ENCODE measurements around the gene TRMT6. TPM values are rescaled to one million over a fixed set of nuclear protein-coding genes. Genes with fewer than 3 reads are reported as not detected.

TRMT6 gene
- total and polyA plus RNA-seq, 2 experiments from 2014 or later, result 9.0 to 14.2 TPM

GRCh38 chr20:5938456-5939029, 11.8 kb downstream of the TRMT6 start:
- no peak overlapping the region for H3K4me2 ChIP-seq
- H3K27me3 ChIP-seq, result no peaks in the 10 kb centered on the region
- H3K4me1 ChIP-seq (ENCODE audit: insufficient read depth), result no peaks in the 10 kb centered on the region
- TF ChIP-seq EZH2phosphoT487 (IDR thresholded peaks at IDR 0.05; ENCODE audit: low read depth, severe bottlenecking, unreplicated experiment) (no peak), EZH2 (IDR thresholded peaks at IDR 0.05; ENCODE audit: borderline replicate concordance) (no peak)
- TF ChIP-seq, protein P1, sequence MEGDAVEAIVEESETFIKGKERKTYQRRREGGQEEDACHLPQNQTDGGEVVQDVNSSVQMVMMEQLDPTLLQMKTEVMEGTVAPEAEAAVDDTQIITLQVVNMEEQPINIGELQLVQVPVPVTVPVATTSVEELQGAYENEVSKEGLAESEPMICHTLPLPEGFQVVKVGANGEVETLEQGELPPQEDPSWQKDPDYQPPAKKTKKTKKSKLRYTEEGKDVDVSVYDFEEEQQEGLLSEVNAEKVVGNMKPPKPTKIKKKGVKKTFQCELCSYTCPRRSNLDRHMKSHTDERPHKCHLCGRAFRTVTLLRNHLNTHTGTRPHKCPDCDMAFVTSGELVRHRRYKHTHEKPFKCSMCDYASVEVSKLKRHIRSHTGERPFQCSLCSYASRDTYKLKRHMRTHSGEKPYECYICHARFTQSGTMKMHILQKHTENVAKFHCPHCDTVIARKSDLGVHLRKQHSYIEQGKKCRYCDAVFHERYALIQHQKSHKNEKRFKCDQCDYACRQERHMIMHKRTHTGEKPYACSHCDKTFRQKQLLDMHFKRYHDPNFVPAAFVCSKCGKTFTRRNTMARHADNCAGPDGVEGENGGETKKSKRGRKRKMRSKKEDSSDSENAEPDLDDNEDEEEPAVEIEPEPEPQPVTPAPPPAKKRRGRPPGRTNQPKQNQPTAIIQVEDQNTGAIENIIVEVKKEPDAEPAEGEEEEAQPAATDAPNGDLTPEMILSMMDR (IDR thresholded peaks at IDR 0.05; ENCODE audit: poor library complexity), result no peak
- no peak overlapping the region for H2AFZ ChIP-seq
- H3K9me3 ChIP-seq (ENCODE audit: low read depth), result no peaks in the 10 kb centered on the region
- no peaks in the 10 kb centered on the region for H3K79me2 ChIP-seq
- no peaks in the 10 kb centered on the region for H3K36me3 ChIP-seq (replicated peaks; ENCODE audit: insufficient read depth, low read depth)
- WGBS (ENCODE audit: low lambda C conversion rate, missing lambda C conversion rate), result 80% methylated on average over 6 of the region's 6 CpGs
- H3K27ac ChIP-seq, result no peak overlapping the region
- H4K20me1 ChIP-seq (ENCODE audit: insufficient read depth, poor library complexity, severe bottlenecking), result no peaks in the 10 kb centered on the region
- DNase-seq (ENCODE audit: low spot score), result no peak
- H3K4me3 ChIP-seq, result no peak overlapping the region
- no peaks in the 10 kb centered on the region for H3K9me2 ChIP-seq (replicated peaks; ENCODE audit: insufficient read depth)

GRCh38 chr20:5936238-5936637, 14.1 kb downstream of the TRMT6 start:
- H3K4me3 ChIP-seq, result no peak overlapping the region
- no peak for TF ChIP-seq EZH2phosphoT487 (IDR thresholded peaks at IDR 0.05; ENCODE audit: low read depth, severe bottlenecking, unreplicated experiment)
- TF ChIP-seq EZH2 (IDR thresholded peaks at IDR 0.05; ENCODE audit: borderline replicate concordance), result no peak
- TF ChIP-seq, protein P1 (IDR thresholded peaks at IDR 0.05; ENCODE audit: poor library complexity), result no peak
- DNase-seq (ENCODE audit: low spot score), result no peak
- H2AFZ ChIP-seq, result no peak overlapping the region
- no peak overlapping the region for H3K4me2 ChIP-seq
- H3K79me2 ChIP-seq, result no peaks in the 10 kb centered on the region
- H3K9me2 ChIP-seq (replicated peaks; ENCODE audit: insufficient read depth), result no peaks in the 10 kb centered on the region
- H4K20me1 ChIP-seq (ENCODE audit: insufficient read depth, poor library complexity, severe bottlenecking), result no peaks in the 10 kb centered on the region
- no peaks in the 10 kb centered on the region for H3K4me1 ChIP-seq (ENCODE audit: insufficient read depth)
- 85% methylated on average over 3 of the region's 3 CpGs for WGBS (ENCODE audit: low lambda C conversion rate, missing lambda C conversion rate)
- no peaks in the 10 kb centered on the region for H3K9me3 ChIP-seq (ENCODE audit: low read depth)
- no peaks in the 10 kb centered on the region for H3K27me3 ChIP-seq
- no peak overlapping the region for H3K27ac ChIP-seq
- no peaks in the 10 kb centered on the region for H3K36me3 ChIP-seq (replicated peaks; ENCODE audit: insufficient read depth, low read depth)

GRCh38 chr20:5935384-5935783, 14.9 kb downstream of the TRMT6 start:
- H3K79me2 ChIP-seq, result no peaks in the 10 kb centered on the region
- H3K27ac ChIP-seq, result no peak overlapping the region
- no peak for TF ChIP-seq EZH2phosphoT487 (IDR thresholded peaks at IDR 0.05; ENCODE audit: low read depth, severe bottlenecking, unreplicated experiment)
- no peak for TF ChIP-seq EZH2 (IDR thresholded peaks at IDR 0.05; ENCODE audit: borderline replicate concordance)
- H3K27me3 ChIP-seq, result no peaks in the 10 kb centered on the region
- no peaks in the 10 kb centered on the region for H3K9me2 ChIP-seq (replicated peaks; ENCODE audit: insufficient read depth)
- 75% methylated on average over 1 of the region's 1 CpG for WGBS (ENCODE audit: low lambda C conversion rate, missing lambda C conversion rate)
- no peak overlapping the region for H2AFZ ChIP-seq
- H3K4me3 ChIP-seq, result no peak overlapping the region
- H3K4me1 ChIP-seq (ENCODE audit: insufficient read depth), result no peaks in the 10 kb centered on the region
- H3K36me3 ChIP-seq (replicated peaks; ENCODE audit: insufficient read depth, low read depth), result no peaks in the 10 kb centered on the region
- H3K9me3 ChIP-seq (ENCODE audit: low read depth), result no peaks in the 10 kb centered on the region
- DNase-seq (ENCODE audit: low spot score), result no peak
- H3K4me2 ChIP-seq, result no peak overlapping the region
- no peaks in the 10 kb centered on the region for H4K20me1 ChIP-seq (ENCODE audit: insufficient read depth, poor library complexity, severe bottlenecking)

GRCh38 chr20:5933802-5934436, 16.4 kb downstream of the TRMT6 start:
- WGBS (ENCODE audit: low lambda C conversion rate, missing lambda C conversion rate), result 79% methylated on average over 7 of the region's 7 CpGs
- no peak overlapping the region for H3K4me2 ChIP-seq
- TF ChIP-seq, protein P1 (IDR thresholded peaks at IDR 0.05; ENCODE audit: poor library complexity), result peak; percentile 33
- no peak for TF ChIP-seq EZH2phosphoT487 (IDR thresholded peaks at IDR 0.05; ENCODE audit: low read depth, severe bottlenecking, unreplicated experiment)
- TF ChIP-seq EZH2 (IDR thresholded peaks at IDR 0.05; ENCODE audit: borderline replicate concordance), result no peak
- no peak overlapping the region for H3K4me3 ChIP-seq
- H3K79me2 ChIP-seq, result no peaks in the 10 kb centered on the region
- no peak overlapping the region for H3K27ac ChIP-seq
- H3K9me2 ChIP-seq (replicated peaks; ENCODE audit: insufficient read depth), result no peaks in the 10 kb centered on the region
- no peaks in the 10 kb centered on the region for H3K27me3 ChIP-seq
- no peaks in the 10 kb centered on the region for H3K4me1 ChIP-seq (ENCODE audit: insufficient read depth)
- H3K36me3 ChIP-seq (replicated peaks; ENCODE audit: insufficient read depth, low read depth), result no peaks in the 10 kb centered on the region
- H4K20me1 ChIP-seq (ENCODE audit: insufficient read depth, poor library complexity, severe bottlenecking), result no peaks in the 10 kb centered on the region
- DNase-seq (ENCODE audit: low spot score), result no peak
- no peaks in the 10 kb centered on the region for H3K9me3 ChIP-seq (ENCODE audit: low read depth)
- no peak overlapping the region for H2AFZ ChIP-seq
